Liver (tissue), 9 donors: ENCODE results near the gene RB1. TPM values are rescaled to one million over a fixed set of nuclear protein-coding genes. Genes with fewer than 3 reads are reported as not detected.
A peak's percentile ranks its signal among the peaks of the same experiment; 100 is the strongest.

Source experiments
- DNase-seq: peaks from one replicate; pipeline ENCODE4 v3.0.0-alpha.2; 2017; ENCODE audit warnings: low spot score
- H3K27ac ChIP-seq, 2 donors: one replicate each; pipeline ENCODE4 v1.7.0; 2013; ENCODE audit warnings: inconsistent platforms in 2 of 2, low read length in 2 of 2, control low read depth in 1 of 2, low read depth in 1 of 2, mild to moderate bottlenecking in 1 of 2
- H3K27me3 ChIP-seq, 4 donors: one replicate each; pipeline versions ENCODE4 v1.6.1 to v1.7.0; 2013; ENCODE audit warnings: low read length in 3 of 4, inconsistent platforms in 1 of 4, mild to moderate bottlenecking in 1 of 4, moderate library complexity in 1 of 4; ENCODE audit not compliant: control insufficient read depth in 4 of 4, insufficient read depth in 4 of 4
- H3K36me3 ChIP-seq, 4 donors: one replicate each; pipeline versions ENCODE4 v1.6.1 to v1.7.0; 2013; ENCODE audit warnings: low read length in 3 of 4, mild to moderate bottlenecking in 3 of 4, low read depth in 1 of 4, moderate library complexity in 1 of 4; ENCODE audit not compliant: control insufficient read depth in 4 of 4, insufficient read depth in 3 of 4
- H3K4me1 ChIP-seq, 4 donors: one replicate each; pipeline versions ENCODE4 v1.6.1 to v1.7.0; 2013; ENCODE audit warnings: low read length in 3 of 4, mild to moderate bottlenecking in 3 of 4, moderate library complexity in 1 of 4; ENCODE audit not compliant: control insufficient read depth in 4 of 4, insufficient read depth in 4 of 4
- H3K4me3 ChIP-seq, 3 donors: one replicate each; pipeline versions ENCODE4 v1.6.1 to v1.7.0; 2013; ENCODE audit warnings: low read length in 3 of 3, control low read depth in 1 of 3, low read depth in 1 of 3, mild to moderate bottlenecking in 1 of 3
- H3K9ac ChIP-seq, 2 donors: one replicate each; pipeline ENCODE4 v1.7.0; 2013; ENCODE audit warnings: low read length in 2 of 2, mild to moderate bottlenecking in 2 of 2, moderate library complexity in 2 of 2, control low read depth in 1 of 2, low read depth in 1 of 2
- H3K9me3 ChIP-seq, 4 donors: one replicate each; pipeline versions ENCODE4 v1.6.1 to v1.7.0; 2013; ENCODE audit warnings: low read length in 3 of 4; ENCODE audit not compliant: control insufficient read depth in 4 of 4
- ATF3 ChIP-seq: IDR thresholded peaks from 2 replicates; pipeline ENCODE4 v1.6.1; 2016; ENCODE audit warnings: antibody characterized with exemption
- CTCF ChIP-seq: fragments of 150-350 bp; IDR thresholded peaks from 2 replicates; pipeline ENCODE4 v1.5.1; 2017; ENCODE audit warnings: improper control_type of control experiment, low read depth, low read length; ENCODE audit not compliant: missing input control
- EGR1 ChIP-seq, 2 donors: IDR thresholded peaks; 2 replicates each; pipeline ENCODE4 v1.6.1; 2016 to 2018; ENCODE audit warnings: antibody characterized with exemption in 2 of 2, low read depth in 2 of 2
- FOXA1 ChIP-seq: IDR thresholded peaks from 2 replicates; pipeline ENCODE4 v1.6.1; 2016; ENCODE audit warnings: antibody characterized with exemption
- FOXA2 ChIP-seq: IDR thresholded peaks from 2 replicates; pipeline ENCODE4 v1.6.1; 2016; ENCODE audit warnings: antibody characterized with exemption
- GABPA ChIP-seq, 2 donors: IDR thresholded peaks in 1 of 2; conservative IDR thresholded peaks in 1 of 2; 2 replicates each; pipeline ENCODE4 v1.6.1; 2016; ENCODE audit warnings: antibody characterized with exemption in 2 of 2, mild to moderate bottlenecking in 1 of 2, moderate library complexity in 1 of 2
- HNF4A ChIP-seq, 2 donors: conservative IDR thresholded peaks; 2 replicates each; pipeline ENCODE4 v1.6.1; 2016; ENCODE audit warnings: antibody characterized with exemption in 2 of 2, mild to moderate bottlenecking in 2 of 2
- HNF4G ChIP-seq: IDR thresholded peaks from 2 replicates; pipeline ENCODE4 v1.6.1; 2016; ENCODE audit warnings: antibody characterized with exemption
- JUND ChIP-seq, 2 donors: IDR thresholded peaks; 2 replicates each; pipeline ENCODE4 v1.6.1; 2016; ENCODE audit warnings: antibody characterized with exemption in 2 of 2
- MAX ChIP-seq: IDR thresholded peaks from 2 replicates; pipeline ENCODE4 v1.6.1; 2016; ENCODE audit warnings: antibody characterized with exemption
- NR2F2 ChIP-seq: IDR thresholded peaks from 2 replicates; pipeline ENCODE4 v1.6.1; 2016; ENCODE audit warnings: antibody characterized with exemption
- RAD21 ChIP-seq, 2 donors: IDR thresholded peaks; 2 replicates each; pipeline ENCODE4 v1.6.1; 2016; ENCODE audit warnings: antibody characterized with exemption in 2 of 2, mild to moderate bottlenecking in 2 of 2
- RXRA ChIP-seq, 2 donors: IDR thresholded peaks; 2 replicates each; pipeline ENCODE4 v1.6.1; 2017 to 2018; ENCODE audit warnings: antibody characterized with exemption in 2 of 2, mild to moderate bottlenecking in 1 of 2
- SP1 ChIP-seq: IDR thresholded peaks from 2 replicates; pipeline ENCODE4 v1.6.1; 2018; ENCODE audit warnings: antibody characterized with exemption, mild to moderate bottlenecking
- TAF1 ChIP-seq: conservative IDR thresholded peaks from 2 replicates; pipeline ENCODE4 v1.6.1; 2016; ENCODE audit warnings: antibody characterized with exemption, mild to moderate bottlenecking
- YY1 ChIP-seq: IDR thresholded peaks from 2 replicates; pipeline ENCODE4 v1.6.1; 2016; ENCODE audit warnings: antibody characterized with exemption, mild to moderate bottlenecking
- ZBTB33 ChIP-seq: IDR thresholded peaks from 2 replicates; pipeline ENCODE4 v1.6.1; 2016; ENCODE audit warnings: antibody characterized with exemption
- WGBS: extraction: QIAGEN DNeasy Blood & Tissue Kit; methylation state at CpG from one replicate; pipeline ENCODE4 v1.1.7; 2013; 5-methylcytosine and 5-hydroxymethylcytosine counted together
- polyA plus RNA-seq, 2 donors: library from polyadenylated mRNA; stranded (reverse) in 1 of 2; unstranded in 1 of 2; fragments of 200-250 nt in 1 of 2; fragments of >200 nt in 1 of 2; fragmentation: Nextera tagmentation in 1 of 2; extraction: Ambion mirVana in 1 of 2; gene quantifications; one replicate each; pipeline versions ENCODE4 v1.2.1 to v1.2.3, GENCODE V29; 2013 to 2015
- total RNA-seq, 2 donors: library from RNA; depleted of rRNA; stranded (reverse); fragments of >200 nt; gene quantifications; one replicate each; pipeline ENCODE4 v1.2.3, GENCODE V29; 2014
- TF ChIP-seq, protein P1 (sequence below): IDR thresholded peaks from 2 replicates; pipeline ENCODE4 v1.6.1; 2016; ENCODE audit warnings: antibody characterized with exemption, mild to moderate bottlenecking
- donor health status: healthy.
- donor health status: healthy.
- donor health status: healthy.
- donor health status: healthy.
- donor health status: healthy.

Gene RB1
- total and polyA plus RNA-seq, 4 donors = 6.6 to 30.6 (median 8.9) TPM

DNA sequence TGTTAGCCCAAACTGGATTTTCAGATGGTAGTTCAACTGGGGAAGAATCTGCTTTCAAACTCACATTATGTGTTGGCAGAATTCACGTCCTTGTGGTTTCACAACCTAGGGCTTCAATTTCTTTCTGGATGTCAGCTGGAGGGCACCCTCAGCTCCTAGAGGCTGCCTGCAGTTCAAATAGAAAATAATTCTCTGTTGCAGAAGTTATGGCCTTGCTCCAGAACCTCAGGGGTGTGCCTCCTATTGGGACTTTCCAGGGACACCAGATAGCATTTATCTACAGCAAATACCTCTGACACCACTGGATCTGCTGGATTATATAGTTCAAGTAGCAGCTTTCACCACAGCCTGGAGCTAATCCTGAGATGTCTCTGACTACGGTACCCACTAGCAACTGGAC lies 11.8 kb upstream of the RB1 start:
- Histone ChIP-seq H3K9ac (no peak overlapping the region), H3K9me3 (no peaks in the 10 kb centered on the region), H3K27me3 (no peaks in the 10 kb centered on the region), H3K27ac (no peak overlapping the region), H3K36me3 (no peaks in the 10 kb centered on the region), H3K4me3 (no peak overlapping the region), H3K4me1 (peaks cover 2 to 16% (median 13%) of the 10 kb centered on the region in 4 donors)
- DNase-seq = no peak
- 38% methylated on average over 2 of the region's 2 CpGs for WGBS
- TF ChIP-seq FOXA1 (no peak), HNF4G (no peak), RXRA (IDR thresholded peaks at IDR 0.05) (no peak), SP1 (peak; percentile 22), ZBTB33 (no peak), JUND (IDR thresholded peaks at IDR 0.05) (peak in 1 of 2 donors; percentile 21)
- TF ChIP-seq, protein P1, sequence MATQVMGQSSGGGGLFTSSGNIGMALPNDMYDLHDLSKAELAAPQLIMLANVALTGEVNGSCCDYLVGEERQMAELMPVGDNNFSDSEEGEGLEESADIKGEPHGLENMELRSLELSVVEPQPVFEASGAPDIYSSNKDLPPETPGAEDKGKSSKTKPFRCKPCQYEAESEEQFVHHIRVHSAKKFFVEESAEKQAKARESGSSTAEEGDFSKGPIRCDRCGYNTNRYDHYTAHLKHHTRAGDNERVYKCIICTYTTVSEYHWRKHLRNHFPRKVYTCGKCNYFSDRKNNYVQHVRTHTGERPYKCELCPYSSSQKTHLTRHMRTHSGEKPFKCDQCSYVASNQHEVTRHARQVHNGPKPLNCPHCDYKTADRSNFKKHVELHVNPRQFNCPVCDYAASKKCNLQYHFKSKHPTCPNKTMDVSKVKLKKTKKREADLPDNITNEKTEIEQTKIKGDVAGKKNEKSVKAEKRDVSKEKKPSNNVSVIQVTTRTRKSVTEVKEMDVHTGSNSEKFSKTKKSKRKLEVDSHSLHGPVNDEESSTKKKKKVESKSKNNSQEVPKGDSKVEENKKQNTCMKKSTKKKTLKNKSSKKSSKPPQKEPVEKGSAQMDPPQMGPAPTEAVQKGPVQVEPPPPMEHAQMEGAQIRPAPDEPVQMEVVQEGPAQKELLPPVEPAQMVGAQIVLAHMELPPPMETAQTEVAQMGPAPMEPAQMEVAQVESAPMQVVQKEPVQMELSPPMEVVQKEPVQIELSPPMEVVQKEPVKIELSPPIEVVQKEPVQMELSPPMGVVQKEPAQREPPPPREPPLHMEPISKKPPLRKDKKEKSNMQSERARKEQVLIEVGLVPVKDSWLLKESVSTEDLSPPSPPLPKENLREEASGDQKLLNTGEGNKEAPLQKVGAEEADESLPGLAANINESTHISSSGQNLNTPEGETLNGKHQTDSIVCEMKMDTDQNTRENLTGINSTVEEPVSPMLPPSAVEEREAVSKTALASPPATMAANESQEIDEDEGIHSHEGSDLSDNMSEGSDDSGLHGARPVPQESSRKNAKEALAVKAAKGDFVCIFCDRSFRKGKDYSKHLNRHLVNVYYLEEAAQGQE = no peak

- peaks cover 2 to 16% (median 13%) of the 10 kb centered on the region in 4 donors for H3K4me1 ChIP-seq
- WGBS = 57% methylated on average over 4 of the region's 4 CpGs
- no peaks in the 10 kb centered on the region for H3K9me3 ChIP-seq
- DNase-seq = no peak
- H3K9ac ChIP-seq = no peak overlapping the region
- no peaks in the 10 kb centered on the region for H3K27me3 ChIP-seq
- no peak overlapping the region for H3K4me3 ChIP-seq
- TF ChIP-seq ATF3 (no peak), RAD21 (IDR thresholded peaks at IDR 0.05) (no peak), FOXA2 (peak; percentile 32), MAX (peak; percentile 46), SP1 (peak; percentile 77), YY1 (no peak), FOXA1 (no peak), HNF4G (peak; percentile 51), ZBTB33 (peak; percentile 41), GABPA (IDR thresholded peaks at IDR 0.05 in 1 of 2, conservative IDR thresholded peaks at IDR 0.05 in 1 of 2) (no peak), NR2F2 (no peak), EGR1 (IDR thresholded peaks at IDR 0.05; ENCODE audit: low read depth in 2 of 2) (no peak), JUND (IDR thresholded peaks at IDR 0.05) (peak; percentile 22 to 26), RXRA (IDR thresholded peaks at IDR 0.05) (peak; percentile 27 to 61), TAF1 (no peak), HNF4A (conservative IDR thresholded peaks at IDR 0.05) (peak; percentile 97 to 98), CTCF (no peak)
- TF ChIP-seq, protein P1 = peak; percentile 49
- H3K27ac ChIP-seq = no peak overlapping the region
- H3K36me3 ChIP-seq = no peaks in the 10 kb centered on the region
Measured at GRCh38 chr13:48292650-48293049, 10.9 kb upstream of the RB1 start.
